ENCODE measurements around the gene SYNDIG1. TPM values are rescaled to one million over a fixed set of nuclear protein-coding genes. Genes with fewer than 3 reads are reported as not detected.

SYNDIG1 gene
- total and polyA plus RNA-seq, 2 donors (not counting 1 experiment from before 2014, with no cell fraction given): not detected

- H2AFZ ChIP-seq (ENCODE audit: insufficient read depth, low read depth, low read length, poor library complexity, severe bottlenecking): no peak overlapping the region
- WGBS (ENCODE audit: insufficient coverage): 79% methylated on average over 6 of the region's 8 CpGs
- H3K4me1 ChIP-seq (ENCODE audit: control insufficient read depth in 2 of 2, insufficient read depth in 2 of 2, low read length in 2 of 2): peaks cover 0 to 6% of the 10 kb centered on the region in 2 donors
- H3K27ac ChIP-seq (ENCODE audit: low read length in 2 of 2): no peak overlapping the region
- intact Hi-C loops (cut with micrococcal nuclease): no loop called here
- Mint-ChIP-seq H3K27ac (no peak overlapping the region), H3K9me3 (ENCODE audit: insufficient read depth) (no peaks in the 10 kb centered on the region), H3K27me3 (no peaks in the 10 kb centered on the region), H3K4me1 (peaks cover 11% of the 10 kb centered on the region), H3K4me3 (no peak overlapping the region)
- ATAC-seq (ENCODE audit: low read depth) (no peak), DNase-seq (no peak)
- ChIA-PET CTCF (no interaction called here), POLR2A (no interaction called here)
- H3K36me3 ChIP-seq (replicated peaks in 1 of 2; ENCODE audit: control extremely low read depth in 1 of 2, control insufficient read depth in 1 of 2, extremely low read depth in 1 of 2, insufficient read depth in 2 of 2, low read length in 1 of 2): no peaks in the 10 kb centered on the region
- no peaks in the 10 kb centered on the region for H4K20me1 ChIP-seq (ENCODE audit: control insufficient read depth, insufficient read depth, low read length, poor library complexity, severe bottlenecking)
- H3K4me2 ChIP-seq (replicated peaks; ENCODE audit: low read depth, low read length, poor library complexity, severe bottlenecking): no peak overlapping the region
- no peak overlapping the region for H3K9ac ChIP-seq (ENCODE audit: low read length)
- no peak for TF ChIP-seq EZH2 (IDR thresholded peaks at IDR 0.05; ENCODE audit: borderline replicate concordance, insufficient read depth, low read depth, low read length, poor library complexity, severe bottlenecking)
- no peak for TF ChIP-seq CTCF (IDR thresholded peaks at IDR 0.05)
- no peaks in the 10 kb centered on the region for H3K79me2 ChIP-seq (ENCODE audit: control insufficient read depth, insufficient read depth, low read length)
- no peaks in the 10 kb centered on the region for H3K9me3 ChIP-seq (ENCODE audit: control extremely low read depth in 1 of 3, control insufficient read depth in 2 of 3, insufficient read depth in 1 of 3, low read length in 2 of 3)
- no peaks in the 10 kb centered on the region for H3K27me3 ChIP-seq (replicated peaks in 1 of 4; ENCODE audit: control extremely low read depth in 1 of 4, control insufficient read depth in 3 of 4, insufficient read depth in 4 of 4, low read length in 3 of 4)
- no peak overlapping the region for H3K4me3 ChIP-seq (ENCODE audit: control extremely low read depth in 1 of 5, extremely low read depth in 1 of 5, insufficient read depth in 1 of 5, low read depth in 2 of 5, low read length in 4 of 5)
These were observed 145.9 kb downstream of the SYNDIG1 start for GRCh38 chr20:24615353-24615752.

- Histone ChIP-seq H3K27me3 (replicated peaks in 1 of 4; ENCODE audit: control extremely low read depth in 1 of 4, control insufficient read depth in 3 of 4, insufficient read depth in 4 of 4, low read length in 3 of 4) (no peaks in the 10 kb centered on the region), H3K4me3 (ENCODE audit: control extremely low read depth in 1 of 5, extremely low read depth in 1 of 5, insufficient read depth in 1 of 5, low read depth in 2 of 5, low read length in 4 of 5) (no peak overlapping the region), H3K36me3 (replicated peaks in 1 of 2; ENCODE audit: control extremely low read depth in 1 of 2, control insufficient read depth in 1 of 2, extremely low read depth in 1 of 2, insufficient read depth in 2 of 2, low read length in 1 of 2) (no peaks in the 10 kb centered on the region), H4K20me1 (ENCODE audit: control insufficient read depth, insufficient read depth, low read length, poor library complexity, severe bottlenecking) (no peaks in the 10 kb centered on the region), H3K4me2 (replicated peaks; ENCODE audit: low read depth, low read length, poor library complexity, severe bottlenecking) (no peak overlapping the region), H3K79me2 (ENCODE audit: control insufficient read depth, insufficient read depth, low read length) (no peaks in the 10 kb centered on the region), H3K27ac (ENCODE audit: low read length in 2 of 2) (no peak overlapping the region), H2AFZ (ENCODE audit: insufficient read depth, low read depth, low read length, poor library complexity, severe bottlenecking) (no peak overlapping the region), H3K9ac (ENCODE audit: low read length) (no peak overlapping the region), H3K4me1 (ENCODE audit: control insufficient read depth in 2 of 2, insufficient read depth in 2 of 2, low read length in 2 of 2) (peaks cover 0 to 6% of the 10 kb centered on the region in 2 donors), H3K9me3 (ENCODE audit: control extremely low read depth in 1 of 3, control insufficient read depth in 2 of 3, insufficient read depth in 1 of 3, low read length in 2 of 3) (no peaks in the 10 kb centered on the region)
- WGBS (ENCODE audit: insufficient coverage): 94% methylated on average over 14 of the region's 19 CpGs
- no peak overlapping the region for H3K27ac Mint-ChIP-seq
- no peaks in the 10 kb centered on the region for H3K27me3 Mint-ChIP-seq
- CTCF ChIA-PET: no interaction called here
- no peak for ATAC-seq (ENCODE audit: low read depth)
- POLR2A ChIA-PET: no interaction called here
- intact Hi-C loops (cut with micrococcal nuclease): no loop called here
- TF ChIP-seq EZH2 (IDR thresholded peaks at IDR 0.05; ENCODE audit: borderline replicate concordance, insufficient read depth, low read depth, low read length, poor library complexity, severe bottlenecking) (no peak), CTCF (IDR thresholded peaks at IDR 0.05) (no peak)
- no peak for DNase-seq
- no peak overlapping the region for H3K4me3 Mint-ChIP-seq
- no peaks in the 10 kb centered on the region for H3K9me3 Mint-ChIP-seq (ENCODE audit: insufficient read depth)
- H3K4me1 Mint-ChIP-seq: peaks cover 11% of the 10 kb centered on the region
These were observed 147.0 kb downstream of the SYNDIG1 start for GRCh38 chr20:24616258-24617079.
